Activated T-cell treated with anti-CD3 and anti-CD28 coated beads, Interleukin-2, amount 50 U/mL, for 4 hours (primary cell): Measurements from ENCODE around the gene CAMTA1. TPM values are rescaled to one million over a fixed set of nuclear protein-coding genes. Genes with fewer than 3 reads are reported as not detected.

Experiments
- ATAC-seq, 2 donors: fragments of 200-7000 bp; cut with Tn5 transposase; one replicate each; pipeline ENCODE4 v1.10.0; 2021
- DNase-seq: peaks from one replicate; pipeline ENCODE4 v3.0.0-alpha.2; 2020
- H3K27me3 Mint-ChIP-seq: one replicate; pipeline ENCODE4 v1.8.0; 2021; ENCODE audit warnings: low read depth, mixed read lengths
- H3K36me3 Mint-ChIP-seq: one replicate; pipeline ENCODE4 v1.8.0; 2022; ENCODE audit warnings: mixed read lengths; ENCODE audit not compliant: insufficient read depth
- H3K4me1 Mint-ChIP-seq: one replicate; pipeline ENCODE4 v1.8.0; 2021; ENCODE audit warnings: low read depth, mixed read lengths
- H3K4me3 Mint-ChIP-seq: one replicate; pipeline ENCODE4 v1.8.0; 2021; ENCODE audit warnings: mild to moderate bottlenecking, moderate library complexity, mixed read lengths
- H3K9me3 Mint-ChIP-seq: one replicate; pipeline ENCODE4 v1.8.0; 2021; ENCODE audit warnings: mixed read lengths
- total RNA-seq, 3 donors: library from RNA; stranded (reverse); gene quantifications; one replicate each; pipeline ENCODE4 v1.2.1, GENCODE V29; 2021

The CAMTA1 gene
- total RNA-seq, 3 donors from 2014 or later = 47.5 to 50.3 (median 47.7) TPM

DNA sequence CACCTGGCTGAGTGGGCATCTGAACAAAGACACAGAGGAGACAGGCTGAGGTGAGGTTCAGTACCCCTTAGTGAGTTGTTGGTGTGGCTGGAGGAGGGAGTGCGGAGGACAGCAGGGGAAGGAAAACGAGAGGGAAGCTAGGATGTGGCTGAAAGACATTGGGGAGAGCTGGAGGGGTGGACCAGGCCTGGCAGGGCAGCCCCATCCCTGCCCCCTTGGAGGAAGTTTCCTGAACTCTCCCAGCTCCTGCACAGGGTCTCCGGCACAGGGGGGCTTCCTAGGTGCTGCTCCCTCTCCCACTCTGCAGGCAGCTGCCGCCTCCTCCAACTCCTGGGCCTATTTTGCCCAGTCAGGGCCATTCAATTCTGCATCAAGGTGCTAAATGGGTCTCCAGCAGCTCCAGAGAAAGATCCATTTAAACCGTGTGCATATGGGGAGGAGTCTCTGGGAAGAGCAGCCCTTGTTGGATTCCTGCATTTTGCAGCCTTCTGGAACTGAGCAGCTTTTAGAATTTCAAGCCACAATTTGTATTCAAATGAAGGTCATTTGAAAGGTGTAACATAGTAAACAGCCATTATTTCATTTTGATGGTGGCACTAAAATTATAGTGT lies 193.9 kb downstream of the CAMTA1 start:
- H3K4me1 Mint-ChIP-seq = no peaks in the 10 kb centered on the region
- peaks cover 2% of the 10 kb centered on the region for H3K27me3 Mint-ChIP-seq
- H3K4me3 Mint-ChIP-seq = no peak overlapping the region
- DNase-seq (no peak), ATAC-seq (no peak)
- H3K36me3 Mint-ChIP-seq = peaks cover 2% of the 10 kb centered on the region
- H3K9me3 Mint-ChIP-seq = no peaks in the 10 kb centered on the region

DNA sequence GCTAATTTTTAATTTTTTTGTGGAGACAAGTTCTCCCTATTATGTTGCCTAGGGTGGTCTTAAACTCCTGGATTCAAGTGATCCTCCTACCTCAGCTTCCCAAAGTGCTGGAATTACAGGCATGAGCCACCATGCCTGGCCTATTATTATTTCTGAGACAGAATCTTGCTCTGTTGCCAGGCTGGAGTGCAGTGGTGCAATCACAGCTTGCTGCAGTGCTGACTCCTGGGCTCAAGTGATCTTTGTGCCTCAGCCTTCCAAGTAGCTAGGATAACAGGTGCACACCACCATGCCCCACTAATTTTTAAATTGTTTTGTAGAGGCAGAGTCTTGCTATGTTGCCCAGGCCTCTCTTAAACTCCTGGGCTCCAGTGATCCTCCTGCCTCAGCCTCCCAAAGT lies 196.3 kb downstream of the CAMTA1 start:
- no peak for ATAC-seq
- peaks cover 5% of the 10 kb centered on the region for H3K27me3 Mint-ChIP-seq
- H3K4me3 Mint-ChIP-seq = no peak overlapping the region
- H3K9me3 Mint-ChIP-seq = no peaks in the 10 kb centered on the region
- peaks cover 2% of the 10 kb centered on the region for H3K36me3 Mint-ChIP-seq
- H3K4me1 Mint-ChIP-seq = no peaks in the 10 kb centered on the region
- no peak for DNase-seq

DNA sequence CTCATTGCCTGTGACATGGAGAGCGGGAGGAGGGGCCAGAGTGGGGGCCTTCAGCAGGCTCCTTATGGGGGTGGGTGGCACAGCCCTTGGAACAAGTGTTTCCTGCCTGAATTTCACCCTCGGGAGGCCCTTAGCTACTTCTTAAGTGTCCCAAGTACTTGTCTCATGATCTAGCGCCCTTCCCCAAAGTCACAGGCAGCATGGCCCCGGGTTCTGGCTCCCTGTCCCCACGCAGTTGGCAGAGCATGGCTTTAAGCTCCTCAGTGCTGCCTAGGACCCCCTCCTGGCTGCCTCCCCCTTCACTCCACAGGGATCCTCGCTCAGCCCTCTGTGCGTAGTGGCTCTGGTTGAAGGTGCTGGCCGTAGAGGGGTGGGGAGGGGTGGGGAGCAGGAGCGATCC lies 197.2 kb downstream of the CAMTA1 start:
- H3K36me3 Mint-ChIP-seq = no peaks in the 10 kb centered on the region
- peaks cover 3% of the 10 kb centered on the region for H3K27me3 Mint-ChIP-seq
- no peaks in the 10 kb centered on the region for H3K9me3 Mint-ChIP-seq
- H3K4me1 Mint-ChIP-seq = no peaks in the 10 kb centered on the region
- H3K4me3 Mint-ChIP-seq = no peak overlapping the region
- no peak for ATAC-seq
- DNase-seq = no peak

DNA sequence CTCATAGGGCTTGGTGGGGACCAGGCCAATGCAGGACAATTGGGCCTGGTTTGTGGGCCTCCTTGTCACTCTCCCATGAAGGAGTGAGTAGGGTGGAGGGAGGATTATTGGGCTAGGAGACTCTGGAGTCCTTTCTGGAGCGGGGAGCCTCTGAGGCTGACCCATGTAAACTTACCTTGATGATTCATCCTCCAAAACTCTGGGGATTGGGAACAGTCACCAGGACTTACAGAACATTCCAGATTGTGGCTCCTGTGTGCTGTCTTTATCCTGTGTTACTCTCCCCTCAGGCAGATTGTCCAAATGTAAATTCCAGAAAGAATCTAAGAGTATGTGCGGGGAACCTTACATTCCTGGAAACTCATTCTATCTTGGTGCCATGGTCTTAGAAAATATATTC lies 197.6 kb downstream of the CAMTA1 start:
- H3K4me3 Mint-ChIP-seq = no peak overlapping the region
- no peaks in the 10 kb centered on the region for H3K9me3 Mint-ChIP-seq
- H3K36me3 Mint-ChIP-seq = no peaks in the 10 kb centered on the region
- H3K4me1 Mint-ChIP-seq = no peaks in the 10 kb centered on the region
- DNase-seq (no peak), ATAC-seq (no peak)
- peaks cover 5% of the 10 kb centered on the region for H3K27me3 Mint-ChIP-seq

DNA sequence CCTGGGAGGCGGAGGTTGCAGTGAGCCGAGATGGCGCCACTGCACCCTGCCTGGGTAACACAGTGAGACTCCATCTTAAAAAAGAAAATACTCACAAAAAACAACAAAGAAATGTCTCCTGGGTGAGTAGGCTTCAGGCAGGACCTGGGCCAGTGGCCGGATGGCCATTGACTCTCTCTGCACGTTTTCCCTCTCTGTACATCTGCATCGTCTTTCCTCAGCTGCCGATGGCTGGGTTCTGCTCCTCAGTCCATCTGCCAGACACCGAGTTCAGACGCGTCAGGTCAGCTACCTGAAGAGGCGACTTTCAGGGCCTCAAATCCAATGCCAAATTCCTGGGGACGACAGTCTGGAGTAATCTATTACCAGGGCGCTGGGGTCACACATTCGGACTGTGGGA lies 199.3 kb downstream of the CAMTA1 start:
- ATAC-seq (no peak), DNase-seq (no peak)
- Mint-ChIP-seq H3K27me3 (peaks cover 9% of the 10 kb centered on the region), H3K36me3 (no peaks in the 10 kb centered on the region), H3K4me3 (no peak overlapping the region), H3K9me3 (no peaks in the 10 kb centered on the region), H3K4me1 (no peaks in the 10 kb centered on the region)

DNA sequence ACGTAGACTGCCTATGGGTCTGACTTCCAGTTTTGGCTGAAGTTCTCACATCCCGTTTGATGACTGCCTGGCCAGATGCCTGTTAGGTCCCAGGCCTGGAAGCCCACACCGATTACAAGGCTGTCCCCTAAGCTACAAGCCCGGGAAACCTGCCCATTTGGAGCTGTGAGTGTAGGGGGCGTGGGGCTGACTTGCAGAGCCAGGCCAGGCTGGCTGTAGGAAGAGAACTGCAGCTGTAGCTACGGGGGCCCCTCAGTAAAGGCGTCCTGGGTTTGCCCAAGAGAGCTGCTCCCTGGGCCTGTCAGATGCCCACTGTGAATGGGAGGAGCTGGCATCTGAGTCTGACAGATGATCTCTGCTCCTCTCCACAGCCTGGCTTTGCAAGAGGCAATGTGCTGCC lies 199.7 kb downstream of the CAMTA1 start:
- H3K27me3 Mint-ChIP-seq = peaks cover 14% of the 10 kb centered on the region
- no peaks in the 10 kb centered on the region for H3K36me3 Mint-ChIP-seq
- H3K4me1 Mint-ChIP-seq = no peaks in the 10 kb centered on the region
- H3K9me3 Mint-ChIP-seq = peaks cover 1% of the 10 kb centered on the region
- H3K4me3 Mint-ChIP-seq = no peak overlapping the region
- DNase-seq = no peak
- ATAC-seq = no peak

DNA sequence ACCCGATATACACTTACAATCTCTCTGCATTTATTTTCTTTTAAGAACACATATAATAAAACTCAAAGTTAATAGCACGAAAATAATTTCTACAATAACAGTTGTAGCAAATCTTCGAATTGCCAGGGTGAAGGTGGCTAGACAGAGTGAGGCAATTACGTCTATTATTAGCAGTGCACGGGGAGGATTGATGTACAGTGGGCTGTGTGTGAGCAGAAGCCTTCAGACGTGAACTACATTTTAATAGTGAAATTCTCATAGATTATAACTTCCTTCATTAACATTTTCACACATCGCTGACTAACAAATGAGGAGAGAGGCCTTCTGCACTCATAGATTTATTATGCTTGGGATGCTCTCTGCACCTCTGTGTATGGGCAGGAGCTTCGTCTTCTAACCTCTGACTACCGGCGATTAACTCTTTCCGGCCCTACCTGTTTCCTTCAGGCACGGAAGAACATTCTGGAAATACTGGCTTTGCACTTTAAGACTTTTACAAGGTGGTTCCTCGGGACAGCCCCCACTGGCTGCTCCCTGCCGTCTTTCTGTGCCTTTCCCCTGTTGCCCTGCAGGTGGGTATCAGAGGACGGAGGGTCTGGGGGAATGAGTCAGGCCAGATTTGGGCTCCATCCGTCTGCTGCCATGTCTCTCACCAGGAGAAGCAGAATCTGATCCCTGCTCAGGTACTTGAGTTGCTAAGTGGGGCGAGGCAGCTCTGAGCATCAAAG lies 200.5 kb downstream of the CAMTA1 start:
- H3K9me3 Mint-ChIP-seq = peaks cover 6% of the 10 kb centered on the region
- H3K27me3 Mint-ChIP-seq = peaks cover 15% of the 10 kb centered on the region
- H3K4me3 Mint-ChIP-seq = no peak overlapping the region
- H3K4me1 Mint-ChIP-seq = no peaks in the 10 kb centered on the region
- H3K36me3 Mint-ChIP-seq = no peaks in the 10 kb centered on the region
- DNase-seq (no peak), ATAC-seq (no peak)

DNA sequence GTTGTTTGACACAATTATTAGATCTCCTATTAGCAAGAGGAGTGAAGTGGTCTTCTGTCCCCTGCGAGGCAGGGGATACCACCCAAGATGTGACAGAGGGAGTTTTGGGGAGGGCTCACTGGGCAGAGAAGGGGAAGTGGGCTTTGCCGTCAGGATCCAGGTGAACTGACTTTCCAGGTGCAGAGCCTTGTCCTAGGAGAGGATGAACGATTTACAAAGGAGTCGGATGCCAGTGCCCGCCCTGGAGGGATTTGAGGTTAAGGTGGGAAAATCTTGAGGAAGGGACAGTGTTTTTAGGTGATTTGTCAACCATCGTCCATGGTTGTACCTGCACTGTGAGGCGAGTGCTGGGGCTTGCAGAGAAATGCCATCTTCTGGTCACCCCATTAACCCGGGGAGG lies 201.0 kb downstream of the CAMTA1 start:
- no peaks in the 10 kb centered on the region for H3K36me3 Mint-ChIP-seq
- H3K27me3 Mint-ChIP-seq = peaks cover 16% of the 10 kb centered on the region
- no peaks in the 10 kb centered on the region for H3K4me1 Mint-ChIP-seq
- no peak overlapping the region for H3K4me3 Mint-ChIP-seq
- peaks cover 6% of the 10 kb centered on the region for H3K9me3 Mint-ChIP-seq
- DNase-seq (no peak), ATAC-seq (no peak)

DNA sequence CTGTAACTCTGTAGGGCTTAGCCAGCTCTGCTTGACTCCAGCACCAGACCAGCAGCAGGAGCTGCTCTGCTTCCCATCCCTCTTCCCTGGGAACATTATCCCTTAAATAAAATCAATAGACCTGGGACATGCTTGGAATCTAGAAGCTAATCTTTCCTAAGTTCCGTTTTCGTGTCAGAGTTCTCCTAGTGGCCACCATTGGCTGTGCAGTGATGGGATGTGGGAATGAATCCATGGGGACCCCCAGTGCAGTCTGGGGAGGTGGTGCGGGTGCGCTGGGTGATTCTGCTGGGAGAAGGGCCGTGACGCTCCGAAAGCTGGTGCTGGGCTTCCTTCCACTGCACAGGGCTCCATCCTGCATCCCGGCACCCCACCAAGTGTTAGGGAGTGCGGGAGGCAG lies 202.7 kb downstream of the CAMTA1 start:
- ATAC-seq (no peak), DNase-seq (no peak)
- no peaks in the 10 kb centered on the region for H3K4me1 Mint-ChIP-seq
- peaks cover 6% of the 10 kb centered on the region for H3K9me3 Mint-ChIP-seq
- no peaks in the 10 kb centered on the region for H3K36me3 Mint-ChIP-seq
- no peak overlapping the region for H3K4me3 Mint-ChIP-seq
- H3K27me3 Mint-ChIP-seq = peaks cover 20% of the 10 kb centered on the region

DNA sequence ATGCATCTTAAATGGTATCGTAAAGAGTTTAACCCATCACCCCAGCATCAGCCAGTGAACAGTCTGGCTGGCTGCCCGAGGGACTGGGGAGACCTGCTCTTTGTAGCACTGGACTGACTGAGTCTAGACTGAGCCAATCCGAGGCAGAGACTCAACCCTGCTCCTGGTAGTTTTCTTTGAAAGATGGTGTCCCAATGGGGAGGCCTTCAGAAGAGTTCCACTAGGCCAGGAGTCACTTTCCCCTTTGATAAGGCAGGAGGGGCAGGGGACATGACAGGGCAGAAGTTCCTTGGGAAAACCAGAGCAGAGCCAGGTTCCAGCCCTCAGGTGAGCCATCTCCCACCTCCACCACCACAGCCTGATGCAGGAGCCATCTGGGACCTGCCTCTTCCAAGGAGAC lies 203.5 kb downstream of the CAMTA1 start:
- Mint-ChIP-seq H3K27me3 (peaks cover 20% of the 10 kb centered on the region), H3K4me1 (no peaks in the 10 kb centered on the region), H3K4me3 (no peak overlapping the region), H3K9me3 (peaks cover 12% of the 10 kb centered on the region), H3K36me3 (no peaks in the 10 kb centered on the region)
- DNase-seq = no peak
- no peak for ATAC-seq

DNA sequence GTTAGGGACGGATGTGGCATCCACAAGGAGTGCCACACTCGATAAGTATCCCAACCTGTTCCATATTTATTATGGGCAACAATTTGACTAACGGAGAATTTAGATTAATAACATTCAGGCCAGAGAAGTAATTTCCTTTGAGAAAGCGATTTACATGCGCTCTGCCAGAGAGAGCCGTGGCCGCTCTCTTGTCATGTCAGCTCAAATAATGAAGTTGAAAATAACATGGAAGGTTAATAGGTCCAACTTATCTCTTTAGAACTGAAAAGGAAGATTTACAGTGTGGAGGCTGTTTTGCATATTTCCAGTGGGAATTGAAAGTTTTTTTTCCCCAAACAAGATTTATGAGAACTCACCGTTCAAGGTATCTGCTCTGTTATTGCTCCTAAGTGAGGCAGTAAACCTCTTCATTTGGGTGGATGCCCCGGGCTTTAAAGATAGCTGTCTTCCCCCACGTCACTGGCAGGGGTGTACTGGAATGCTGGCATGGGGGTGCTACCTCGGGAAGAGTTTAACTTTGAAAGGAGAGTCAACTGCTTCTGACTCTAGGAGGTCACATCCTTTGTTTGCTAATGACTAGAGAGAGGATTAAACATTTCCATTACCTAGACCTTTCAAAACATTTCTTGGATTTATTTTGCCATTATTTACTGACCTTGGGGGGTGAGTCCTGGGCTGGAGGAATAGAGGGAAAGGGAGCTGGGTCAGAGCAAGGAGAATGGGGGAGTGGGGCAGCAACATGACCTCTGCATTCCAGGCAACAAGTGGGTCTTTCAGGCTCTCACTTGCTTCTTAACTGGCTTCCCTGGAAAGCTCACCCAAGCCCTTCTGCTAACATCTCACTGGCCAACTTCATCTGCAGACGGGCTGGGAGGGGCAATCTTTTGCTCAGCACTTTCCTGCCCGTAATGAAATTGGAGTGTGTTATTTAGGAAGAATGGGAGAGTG lies 204.2 kb downstream of the CAMTA1 start:
- ATAC-seq (no peak), DNase-seq (no peak)
- Mint-ChIP-seq H3K4me1 (no peaks in the 10 kb centered on the region), H3K4me3 (no peak overlapping the region), H3K27me3 (peaks cover 24% of the 10 kb centered on the region), H3K36me3 (peaks cover 3% of the 10 kb centered on the region), H3K9me3 (peaks cover 12% of the 10 kb centered on the region)

DNA sequence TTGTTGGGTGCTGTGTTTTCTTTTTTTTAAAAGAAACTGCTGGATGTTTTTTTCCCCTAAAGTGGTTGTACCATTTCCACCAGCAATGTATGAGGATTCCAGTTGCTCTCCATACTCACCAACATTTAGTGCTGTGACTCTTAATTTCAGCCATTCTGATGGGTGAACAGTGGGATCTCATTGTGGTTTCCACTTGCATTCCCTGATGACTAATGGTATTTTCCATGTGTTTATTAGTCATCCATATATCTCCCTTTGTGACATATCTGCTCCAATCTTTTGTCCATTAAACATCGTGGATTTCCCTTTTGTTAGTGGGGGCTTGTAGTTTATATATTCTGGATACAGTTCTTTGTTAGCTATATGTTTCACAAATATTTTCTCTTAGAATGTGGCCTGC lies 206.0 kb downstream of the CAMTA1 start:
- Mint-ChIP-seq H3K36me3 (peaks cover 3% of the 10 kb centered on the region), H3K27me3 (peaks cover 35% of the 10 kb centered on the region)
- no peak for ATAC-seq

DNA sequence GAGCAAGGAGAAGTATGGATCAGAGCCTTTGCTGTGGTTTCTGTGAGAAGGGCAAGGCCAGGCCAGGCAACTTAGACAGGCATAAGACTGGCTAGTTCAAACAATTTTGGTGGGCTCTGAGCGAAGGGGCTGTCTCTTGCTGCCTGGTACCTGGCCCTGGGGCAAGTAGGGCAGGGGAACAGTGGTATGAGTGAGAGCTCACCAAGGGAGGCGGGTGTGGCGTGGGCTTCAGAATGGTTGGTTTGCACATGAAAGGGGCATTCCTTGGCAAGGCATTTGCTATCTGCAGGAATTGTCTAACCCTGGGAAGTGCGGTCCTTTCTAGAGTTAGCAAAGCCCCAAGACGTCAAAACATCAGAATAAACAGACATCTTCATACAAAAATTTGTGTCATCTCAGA lies 210.5 kb downstream of the CAMTA1 start:
- H3K4me1 Mint-ChIP-seq = no peaks in the 10 kb centered on the region
- H3K27me3 Mint-ChIP-seq = peaks cover 27% of the 10 kb centered on the region
- H3K9me3 Mint-ChIP-seq = peaks cover 6% of the 10 kb centered on the region
- peaks cover 3% of the 10 kb centered on the region for H3K36me3 Mint-ChIP-seq
- DNase-seq (no peak), ATAC-seq (no peak)
- no peak overlapping the region for H3K4me3 Mint-ChIP-seq

More for the DNA sequence above, 206.0 kb downstream of the CAMTA1 start:
- Mint-ChIP-seq H3K4me1 (no peaks in the 10 kb centered on the region), H3K4me3 (no peak overlapping the region), H3K9me3 (peaks cover 12% of the 10 kb centered on the region)
- DNase-seq = no peak

DNA sequence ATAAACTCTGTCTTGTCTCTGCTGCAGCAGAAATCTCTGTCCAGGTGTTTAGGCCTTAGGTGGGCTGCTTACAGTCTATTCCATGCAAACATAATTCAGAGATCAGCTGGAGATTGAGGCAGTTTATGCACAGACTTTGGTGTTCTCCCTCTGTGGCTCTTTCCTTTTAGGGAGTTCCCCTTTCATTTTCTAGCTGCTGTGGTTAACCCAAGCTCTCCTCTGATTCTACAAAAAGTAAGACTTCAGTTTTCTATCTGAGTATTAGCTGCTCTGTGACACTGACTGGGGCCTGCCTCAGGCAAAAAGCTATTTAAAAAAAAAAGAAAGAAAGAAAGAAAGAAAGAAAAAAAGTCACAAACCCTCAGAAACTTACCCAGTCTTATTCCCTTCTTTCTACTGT lies 211.1 kb downstream of the CAMTA1 start:
- Mint-ChIP-seq H3K4me3 (no peak overlapping the region), H3K9me3 (peaks cover 6% of the 10 kb centered on the region), H3K27me3 (peaks cover 28% of the 10 kb centered on the region), H3K36me3 (peaks cover 3% of the 10 kb centered on the region), H3K4me1 (no peaks in the 10 kb centered on the region)
- DNase-seq (no peak), ATAC-seq (peak; percentile 84 to 88)
